ENCODE data around the gene C1orf116.

DNA sequence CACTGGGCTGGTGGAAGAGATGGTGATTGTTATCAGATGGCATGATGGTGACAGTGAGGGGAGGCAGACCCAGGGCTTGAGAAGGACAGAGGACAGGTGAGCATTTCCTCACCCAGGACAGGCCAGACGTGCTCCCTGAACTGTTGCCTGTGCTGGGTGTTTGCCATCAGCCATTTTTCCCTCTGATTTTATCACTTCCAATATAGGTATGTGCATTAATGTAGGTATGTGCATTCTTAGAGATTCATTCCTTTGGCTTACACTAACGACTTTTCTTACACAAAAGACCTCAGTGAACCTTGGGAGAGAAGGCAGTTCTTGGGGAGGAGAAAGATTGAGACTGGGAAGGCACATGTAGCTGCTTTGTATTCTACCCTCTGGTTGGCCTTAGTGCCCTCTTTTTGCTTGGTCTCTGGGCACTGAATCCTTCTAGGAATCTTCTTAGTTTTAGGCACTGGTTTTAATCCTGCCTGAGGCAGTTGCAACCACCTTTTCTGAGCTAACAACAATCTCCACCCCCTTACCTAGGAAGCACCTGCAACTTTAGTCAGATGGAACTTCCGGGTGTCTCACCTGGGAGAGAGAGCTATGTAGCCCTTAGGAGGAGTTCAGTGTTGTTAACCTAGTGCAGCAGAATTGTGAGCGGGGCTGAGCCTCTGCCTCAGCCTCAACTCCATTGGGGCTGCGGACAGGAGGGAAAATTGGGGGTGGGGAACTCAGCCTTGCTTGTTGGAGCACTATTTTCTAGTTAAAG lies 30.9 kb downstream of the C1orf116 start:
- TF ChIP-seq, protein P1, sequence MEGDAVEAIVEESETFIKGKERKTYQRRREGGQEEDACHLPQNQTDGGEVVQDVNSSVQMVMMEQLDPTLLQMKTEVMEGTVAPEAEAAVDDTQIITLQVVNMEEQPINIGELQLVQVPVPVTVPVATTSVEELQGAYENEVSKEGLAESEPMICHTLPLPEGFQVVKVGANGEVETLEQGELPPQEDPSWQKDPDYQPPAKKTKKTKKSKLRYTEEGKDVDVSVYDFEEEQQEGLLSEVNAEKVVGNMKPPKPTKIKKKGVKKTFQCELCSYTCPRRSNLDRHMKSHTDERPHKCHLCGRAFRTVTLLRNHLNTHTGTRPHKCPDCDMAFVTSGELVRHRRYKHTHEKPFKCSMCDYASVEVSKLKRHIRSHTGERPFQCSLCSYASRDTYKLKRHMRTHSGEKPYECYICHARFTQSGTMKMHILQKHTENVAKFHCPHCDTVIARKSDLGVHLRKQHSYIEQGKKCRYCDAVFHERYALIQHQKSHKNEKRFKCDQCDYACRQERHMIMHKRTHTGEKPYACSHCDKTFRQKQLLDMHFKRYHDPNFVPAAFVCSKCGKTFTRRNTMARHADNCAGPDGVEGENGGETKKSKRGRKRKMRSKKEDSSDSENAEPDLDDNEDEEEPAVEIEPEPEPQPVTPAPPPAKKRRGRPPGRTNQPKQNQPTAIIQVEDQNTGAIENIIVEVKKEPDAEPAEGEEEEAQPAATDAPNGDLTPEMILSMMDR (IDR thresholded peaks at IDR 0.05), result no peak
- TF ChIP-seq, protein P2, sequence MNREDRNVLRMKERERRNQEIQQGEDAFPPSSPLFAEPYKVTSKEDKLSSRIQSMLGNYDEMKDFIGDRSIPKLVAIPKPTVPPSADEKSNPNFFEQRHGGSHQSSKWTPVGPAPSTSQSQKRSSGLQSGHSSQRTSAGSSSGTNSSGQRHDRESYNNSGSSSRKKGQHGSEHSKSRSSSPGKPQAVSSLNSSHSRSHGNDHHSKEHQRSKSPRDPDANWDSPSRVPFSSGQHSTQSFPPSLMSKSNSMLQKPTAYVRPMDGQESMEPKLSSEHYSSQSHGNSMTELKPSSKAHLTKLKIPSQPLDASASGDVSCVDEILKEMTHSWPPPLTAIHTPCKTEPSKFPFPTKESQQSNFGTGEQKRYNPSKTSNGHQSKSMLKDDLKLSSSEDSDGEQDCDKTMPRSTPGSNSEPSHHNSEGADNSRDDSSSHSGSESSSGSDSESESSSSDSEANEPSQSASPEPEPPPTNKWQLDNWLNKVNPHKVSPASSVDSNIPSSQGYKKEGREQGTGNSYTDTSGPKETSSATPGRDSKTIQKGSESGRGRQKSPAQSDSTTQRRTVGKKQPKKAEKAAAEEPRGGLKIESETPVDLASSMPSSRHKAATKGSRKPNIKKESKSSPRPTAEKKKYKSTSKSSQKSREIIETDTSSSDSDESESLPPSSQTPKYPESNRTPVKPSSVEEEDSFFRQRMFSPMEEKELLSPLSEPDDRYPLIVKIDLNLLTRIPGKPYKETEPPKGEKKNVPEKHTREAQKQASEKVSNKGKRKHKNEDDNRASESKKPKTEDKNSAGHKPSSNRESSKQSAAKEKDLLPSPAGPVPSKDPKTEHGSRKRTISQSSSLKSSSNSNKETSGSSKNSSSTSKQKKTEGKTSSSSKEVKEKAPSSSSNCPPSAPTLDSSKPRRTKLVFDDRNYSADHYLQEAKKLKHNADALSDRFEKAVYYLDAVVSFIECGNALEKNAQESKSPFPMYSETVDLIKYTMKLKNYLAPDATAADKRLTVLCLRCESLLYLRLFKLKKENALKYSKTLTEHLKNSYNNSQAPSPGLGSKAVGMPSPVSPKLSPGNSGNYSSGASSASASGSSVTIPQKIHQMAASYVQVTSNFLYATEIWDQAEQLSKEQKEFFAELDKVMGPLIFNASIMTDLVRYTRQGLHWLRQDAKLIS (CRISPR knock-in tag; IDR thresholded peaks at IDR 0.05; ENCODE audit: borderline replicate concordance), result no peak
- TF ChIP-seq ESRRA (CRISPR knock-in tag; IDR thresholded peaks at IDR 0.05; ENCODE audit: borderline replicate concordance), result no peak
- no peak for TF ChIP-seq JUN (CRISPR knock-in tag; IDR thresholded peaks at IDR 0.05)
- TF ChIP-seq, protein P3, sequence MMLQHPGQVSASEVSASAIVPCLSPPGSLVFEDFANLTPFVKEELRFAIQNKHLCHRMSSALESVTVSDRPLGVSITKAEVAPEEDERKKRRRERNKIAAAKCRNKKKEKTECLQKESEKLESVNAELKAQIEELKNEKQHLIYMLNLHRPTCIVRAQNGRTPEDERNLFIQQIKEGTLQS (CRISPR knock-in tag; conservative IDR thresholded peaks at IDR 0.05), result no peak
- TF ChIP-seq NFYB (CRISPR knock-in tag; conservative IDR thresholded peaks at IDR 0.05; ENCODE audit: low read depth), result no peak
- no peak for TF ChIP-seq ZBTB21 (CRISPR knock-in tag; IDR thresholded peaks at IDR 0.05; ENCODE audit: borderline replicate concordance)
- TF ChIP-seq, protein P4, sequence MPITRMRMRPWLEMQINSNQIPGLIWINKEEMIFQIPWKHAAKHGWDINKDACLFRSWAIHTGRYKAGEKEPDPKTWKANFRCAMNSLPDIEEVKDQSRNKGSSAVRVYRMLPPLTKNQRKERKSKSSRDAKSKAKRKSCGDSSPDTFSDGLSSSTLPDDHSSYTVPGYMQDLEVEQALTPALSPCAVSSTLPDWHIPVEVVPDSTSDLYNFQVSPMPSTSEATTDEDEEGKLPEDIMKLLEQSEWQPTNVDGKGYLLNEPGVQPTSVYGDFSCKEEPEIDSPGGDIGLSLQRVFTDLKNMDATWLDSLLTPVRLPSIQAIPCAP (CRISPR knock-in tag; IDR thresholded peaks at IDR 0.05), result no peak
- no peak for TF ChIP-seq CBFB (CRISPR knock-in tag; IDR thresholded peaks at IDR 0.05; ENCODE audit: low read depth)
- no peak for TF ChIP-seq ZNF219 (CRISPR knock-in tag; IDR thresholded peaks at IDR 0.05; ENCODE audit: borderline replicate concordance)
- TF ChIP-seq, protein P5, sequence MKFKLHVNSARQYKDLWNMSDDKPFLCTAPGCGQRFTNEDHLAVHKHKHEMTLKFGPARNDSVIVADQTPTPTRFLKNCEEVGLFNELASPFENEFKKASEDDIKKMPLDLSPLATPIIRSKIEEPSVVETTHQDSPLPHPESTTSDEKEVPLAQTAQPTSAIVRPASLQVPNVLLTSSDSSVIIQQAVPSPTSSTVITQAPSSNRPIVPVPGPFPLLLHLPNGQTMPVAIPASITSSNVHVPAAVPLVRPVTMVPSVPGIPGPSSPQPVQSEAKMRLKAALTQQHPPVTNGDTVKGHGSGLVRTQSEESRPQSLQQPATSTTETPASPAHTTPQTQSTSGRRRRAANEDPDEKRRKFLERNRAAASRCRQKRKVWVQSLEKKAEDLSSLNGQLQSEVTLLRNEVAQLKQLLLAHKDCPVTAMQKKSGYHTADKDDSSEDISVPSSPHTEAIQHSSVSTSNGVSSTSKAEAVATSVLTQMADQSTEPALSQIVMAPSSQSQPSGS (CRISPR knock-in tag; IDR thresholded peaks at IDR 0.05; ENCODE audit: borderline replicate concordance, low read depth), result no peak
- TF ChIP-seq, protein P6, sequence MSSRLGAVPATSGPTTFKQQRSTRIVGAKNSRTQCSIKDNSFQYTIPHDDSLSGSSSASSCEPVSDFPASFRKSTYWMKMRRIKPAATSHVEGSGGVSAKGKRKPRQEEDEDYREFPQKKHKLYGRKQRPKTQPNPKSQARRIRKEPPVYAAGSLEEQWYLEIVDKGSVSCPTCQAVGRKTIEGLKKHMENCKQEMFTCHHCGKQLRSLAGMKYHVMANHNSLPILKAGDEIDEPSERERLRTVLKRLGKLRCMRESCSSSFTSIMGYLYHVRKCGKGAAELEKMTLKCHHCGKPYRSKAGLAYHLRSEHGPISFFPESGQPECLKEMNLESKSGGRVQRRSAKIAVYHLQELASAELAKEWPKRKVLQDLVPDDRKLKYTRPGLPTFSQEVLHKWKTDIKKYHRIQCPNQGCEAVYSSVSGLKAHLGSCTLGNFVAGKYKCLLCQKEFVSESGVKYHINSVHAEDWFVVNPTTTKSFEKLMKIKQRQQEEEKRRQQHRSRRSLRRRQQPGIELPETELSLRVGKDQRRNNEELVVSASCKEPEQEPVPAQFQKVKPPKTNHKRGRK (CRISPR knock-in tag; IDR thresholded peaks at IDR 0.05; ENCODE audit: borderline replicate concordance), result no peak
- no peak for TF ChIP-seq SMAD3 (CRISPR knock-in tag; IDR thresholded peaks at IDR 0.05; ENCODE audit: borderline replicate concordance)
- no peak for TF ChIP-seq NFE2L1 (CRISPR knock-in tag; IDR thresholded peaks at IDR 0.05)
